AG04449 (cell line): Measurements from ENCODE around the gene VCL.

Source experiments
- CTCF ChIA-PET: fragments of 350-600 bp; formaldehyde crosslinking; extraction: SDS; loops from one replicate; lab custom pipeline; 2021; ENCODE audit warnings: antibody characterized with exemption; lab: Yijun Ruan, JAX
- POLR2A ChIA-PET: fragments of 400-600, 350-600 bp; formaldehyde crosslinking; extraction: SDS; loops from one replicate; lab custom pipeline; 2020; ENCODE audit warnings: antibody characterized with exemption, inconsistent platforms; lab: Yijun Ruan, JAX
- DNase-seq: peaks from one replicate; pipeline ENCODE4 v3.0.0-alpha.2; 2010; ENCODE audit warnings: low read depth, low spot score
- H3K4me3 ChIP-seq: 2 replicates; pipeline ENCODE4 v1.5.1; 2011; ENCODE audit warnings: low read depth, mild to moderate bottlenecking, control low read depth, low read length
- TF ChIP-seq, protein P1 (sequence below): IDR thresholded peaks from one replicate; pipeline ENCODE4 v1.5.1; 2011; ENCODE audit warnings: mild to moderate bottlenecking, moderate library complexity, low read length, control low read depth, inconsistent platforms; ENCODE audit not compliant: insufficient read depth; ENCODE audit errors: missing control alignments

The VCL gene

DNA sequence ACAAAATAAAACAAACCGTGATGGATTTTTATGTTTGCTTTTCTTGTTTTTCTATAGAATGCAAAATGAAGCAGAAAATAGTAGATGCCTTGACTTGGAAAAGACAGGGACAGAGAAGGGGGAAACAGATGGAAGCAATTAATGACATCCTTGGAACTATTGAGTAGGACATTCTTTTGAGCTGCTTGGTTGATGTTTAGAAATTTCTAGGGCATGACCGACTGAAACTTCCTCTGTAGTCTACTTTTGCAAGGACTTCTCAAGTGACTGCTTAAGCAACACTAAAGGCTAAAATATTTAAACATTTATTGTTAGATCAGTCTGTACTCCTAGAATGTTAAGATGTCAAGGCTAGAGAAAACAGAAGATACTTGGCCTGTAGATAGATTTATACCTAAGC is 49.4 kb downstream of the VCL start:
- CTCF ChIA-PET, result interaction anchor here (0.8 to 1.5 kb wide), 4 partner anchors 9 to 167 kb away, joined by 4 to 7 read pairs (median 5); no protein-coding TSS in a partner anchor
- POLR2A ChIA-PET, result interaction anchor here (0.8 to 1.2 kb wide), 4 partner anchors 9 to 48 kb away, joined by 3 to 6 read pairs (median 4); no protein-coding TSS in a partner anchor
- no peak overlapping the region for H3K4me3 ChIP-seq
- DNase-seq, result peak; percentile 80
- TF ChIP-seq, protein P1, sequence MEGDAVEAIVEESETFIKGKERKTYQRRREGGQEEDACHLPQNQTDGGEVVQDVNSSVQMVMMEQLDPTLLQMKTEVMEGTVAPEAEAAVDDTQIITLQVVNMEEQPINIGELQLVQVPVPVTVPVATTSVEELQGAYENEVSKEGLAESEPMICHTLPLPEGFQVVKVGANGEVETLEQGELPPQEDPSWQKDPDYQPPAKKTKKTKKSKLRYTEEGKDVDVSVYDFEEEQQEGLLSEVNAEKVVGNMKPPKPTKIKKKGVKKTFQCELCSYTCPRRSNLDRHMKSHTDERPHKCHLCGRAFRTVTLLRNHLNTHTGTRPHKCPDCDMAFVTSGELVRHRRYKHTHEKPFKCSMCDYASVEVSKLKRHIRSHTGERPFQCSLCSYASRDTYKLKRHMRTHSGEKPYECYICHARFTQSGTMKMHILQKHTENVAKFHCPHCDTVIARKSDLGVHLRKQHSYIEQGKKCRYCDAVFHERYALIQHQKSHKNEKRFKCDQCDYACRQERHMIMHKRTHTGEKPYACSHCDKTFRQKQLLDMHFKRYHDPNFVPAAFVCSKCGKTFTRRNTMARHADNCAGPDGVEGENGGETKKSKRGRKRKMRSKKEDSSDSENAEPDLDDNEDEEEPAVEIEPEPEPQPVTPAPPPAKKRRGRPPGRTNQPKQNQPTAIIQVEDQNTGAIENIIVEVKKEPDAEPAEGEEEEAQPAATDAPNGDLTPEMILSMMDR, result no peak

DNA sequence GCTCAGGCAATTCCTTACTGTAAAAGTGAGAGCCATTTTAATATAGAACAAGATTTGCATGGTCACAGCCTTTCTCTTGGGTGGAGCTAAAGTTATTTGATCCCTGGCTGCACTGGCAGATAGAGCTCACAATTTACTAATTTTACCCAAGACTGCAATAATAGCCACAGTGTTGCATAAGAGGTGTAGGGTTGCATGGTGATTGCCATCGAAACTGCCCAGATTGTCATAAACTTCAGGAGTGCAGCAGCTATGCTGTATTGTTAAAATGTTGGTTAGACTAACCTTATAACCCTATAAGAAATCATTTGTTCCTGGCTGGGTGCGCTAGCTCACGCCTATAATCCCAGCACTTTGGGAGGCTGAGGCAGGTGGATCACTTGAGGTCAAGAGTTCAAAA is 50.0 kb downstream of the VCL start:
- no peak for DNase-seq
- ChIA-PET POLR2A (interaction anchor here (0.6 to 1.2 kb wide), 5 partner anchors 9 to 58 kb away, joined by 3 to 6 read pairs (median 4); no protein-coding TSS in a partner anchor), CTCF (interaction anchor here (0.8 to 1.5 kb wide), 4 partner anchors 8 to 167 kb away, joined by 4 to 7 read pairs (median 5); no protein-coding TSS in a partner anchor)
- no peak overlapping the region for H3K4me3 ChIP-seq
- TF ChIP-seq, protein P1, result no peak

DNA sequence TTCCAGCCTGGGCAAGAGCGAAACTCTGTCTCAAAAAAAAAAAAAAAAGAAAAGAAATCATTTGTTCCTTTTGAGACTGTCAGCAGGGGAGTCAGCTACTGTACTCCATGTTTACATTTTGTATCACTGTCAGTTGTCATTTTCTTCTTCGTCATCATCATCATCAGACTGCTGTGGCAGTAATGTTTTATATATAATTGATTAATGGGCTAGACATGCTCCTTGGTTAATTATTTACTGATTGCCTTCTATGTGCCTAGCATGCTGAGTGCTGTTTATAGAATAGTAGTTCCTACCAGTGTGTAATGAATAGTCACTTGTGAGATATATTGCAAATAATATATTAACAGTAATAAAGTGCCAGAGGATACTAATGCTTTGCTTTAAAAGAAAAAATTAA is 50.5 kb downstream of the VCL start:
- H3K4me3 ChIP-seq, result no peak overlapping the region
- DNase-seq, result no peak
- ChIA-PET CTCF (interaction anchor here (0.8 to 1.5 kb wide), 2 partner anchors 22 to 168 kb away, joined by 3 to 7 read pairs; no protein-coding TSS in a partner anchor), POLR2A (interaction anchor here (0.6 to 1.2 kb wide), 4 partner anchors 8 to 58 kb away, joined by 3 to 6 read pairs (median 4); no protein-coding TSS in a partner anchor)
- TF ChIP-seq, protein P1, result no peak

DNA sequence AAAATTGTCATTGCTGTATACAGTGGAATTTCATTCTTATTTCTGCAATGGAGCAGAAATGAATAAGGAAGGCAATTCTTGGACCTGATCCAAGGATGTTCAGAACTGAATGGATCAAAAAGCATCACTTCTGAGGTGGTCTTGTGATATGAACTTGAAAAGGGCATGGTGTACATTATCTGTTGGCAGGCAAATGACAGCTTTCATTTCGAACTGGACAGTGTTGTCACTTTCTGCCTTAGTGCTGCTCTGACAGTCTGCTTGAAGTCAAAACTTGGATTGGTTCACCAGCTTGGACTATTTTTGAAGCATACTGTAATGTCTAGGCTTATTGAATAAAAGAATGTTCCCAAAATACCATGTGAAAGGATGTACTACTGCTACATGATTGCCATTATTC is 52.0 kb downstream of the VCL start:
- DNase-seq, result no peak
- H3K4me3 ChIP-seq, result no peak overlapping the region
- ChIA-PET POLR2A (interaction anchor here (1.1 kb wide), 1 partner anchor 51 kb away, joined by 3 read pairs; no protein-coding TSS in a partner anchor), CTCF (interaction anchor here (0.9 to 1.8 kb wide), 6 partner anchors 10 to 200 kb away, joined by 3 to 10 read pairs (median 4); no protein-coding TSS in a partner anchor)
- TF ChIP-seq, protein P1, result no peak

DNA sequence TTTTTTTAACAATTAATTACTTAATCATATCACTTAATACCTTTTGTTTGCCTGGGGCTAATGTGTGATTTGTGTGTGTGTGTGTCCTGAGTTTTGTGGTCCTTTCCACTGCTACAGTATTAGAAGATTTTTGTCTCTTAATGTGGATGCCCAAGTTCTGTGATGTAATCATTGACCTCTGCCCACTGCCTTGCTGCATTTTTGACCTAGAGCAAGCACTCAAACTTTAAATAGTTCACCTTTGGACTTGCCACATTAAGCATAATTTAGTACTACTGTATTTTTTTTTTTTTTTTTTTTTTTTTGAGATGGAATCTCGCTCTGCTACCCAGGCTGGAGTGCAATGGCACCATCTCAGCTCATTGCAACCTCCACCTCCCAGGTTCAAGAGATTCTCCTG is 52.7 kb downstream of the VCL start:
- CTCF ChIA-PET, result interaction anchor here (1.4 to 1.8 kb wide), 4 partner anchors 11 to 164 kb away, joined by 3 to 5 read pairs (median 4); no protein-coding TSS in a partner anchor
- H3K4me3 ChIP-seq, result no peak overlapping the region
- TF ChIP-seq, protein P1, result no peak
- POLR2A ChIA-PET, result no interaction called here
- no peak for DNase-seq

DNA sequence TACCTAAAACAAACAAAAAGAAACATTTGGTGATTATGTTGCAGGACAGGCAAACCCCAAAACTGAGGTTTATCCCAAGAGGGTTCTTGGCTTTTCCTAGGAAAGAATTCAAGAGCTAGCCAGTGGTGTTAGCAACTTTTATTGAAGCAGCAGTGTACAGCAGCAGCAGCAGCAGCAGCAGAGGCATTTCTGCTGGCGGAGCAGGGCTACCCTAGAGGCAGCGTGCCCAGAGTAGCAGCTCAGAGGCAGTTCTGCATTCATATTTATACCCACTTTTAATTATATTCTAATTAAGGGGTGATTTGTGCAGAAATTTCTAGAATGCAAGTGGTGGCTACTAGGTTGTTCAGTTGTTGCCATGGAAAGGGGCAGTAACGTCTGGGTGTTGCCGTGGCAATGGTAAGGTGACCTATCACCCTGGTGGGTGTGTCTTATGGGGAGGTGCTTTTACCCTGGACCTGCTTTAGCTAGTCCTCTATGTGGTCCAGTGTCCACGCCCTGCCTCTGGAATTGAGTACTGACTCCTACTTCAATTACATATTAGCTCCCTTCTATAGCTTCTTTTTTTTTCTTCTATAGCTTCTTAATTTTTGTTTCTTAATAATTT is 53.9 kb downstream of the VCL start:
- TF ChIP-seq, protein P1, result no peak
- ChIA-PET CTCF (interaction anchor here (1.6 to 3.5 kb wide), 2 partner anchors 12 to 29 kb away, joined by 4 to 12 read pairs; no protein-coding TSS in a partner anchor), POLR2A (interaction anchor here (0.6 to 1.4 kb wide), 2 partner anchors 20 to 178 kb away, joined by 3 to 4 read pairs; no protein-coding TSS in a partner anchor)
- no peak for DNase-seq
- no peak overlapping the region for H3K4me3 ChIP-seq
